Measurements from ENCODE around the gene DDB1. TPM values are rescaled to one million over a fixed set of nuclear protein-coding genes. Genes with fewer than 3 reads are reported as not detected.

Gene DDB1
- total RNA-seq = 234 and 238 TPM in 2 replicates

- peak; percentile 91 to 92 for DNase-seq (ENCODE audit: low read depth in 2 of 2)
Measured at GRCh38 chr11:61332797-61333549, at the start of gene DDB1, which contains the start of gene TKFC. TSS of gene DDB1 (minus strand) at chr11:61333105. CDS start at chr11:61332968, 137 bp downstream. TSS of gene TKFC (plus strand) at chr11:61333228. CDS start at chr11:61334729, 1,501 bp downstream.

GRCh38 chr11:61380884-61381283 is 48.0 kb upstream of the DDB1 start:
- no peak for DNase-seq (ENCODE audit: low read depth in 2 of 2)

GRCh38 chr11:61378713-61379313 is 45.9 kb upstream of the DDB1 start:
- no peak for DNase-seq (ENCODE audit: low read depth in 2 of 2)

GRCh38 chr11:61377461-61378160 is 44.7 kb upstream of the DDB1 start:
- DNase-seq (ENCODE audit: low read depth in 2 of 2) = no peak

- no peak for DNase-seq (ENCODE audit: low read depth in 2 of 2)
Measured at GRCh38 chr11:61375761-61376108, 42.8 kb upstream of the DDB1 start.

- DNase-seq (ENCODE audit: low read depth in 2 of 2) = no peak
Measured at GRCh38 chr11:61372659-61373420, 39.9 kb upstream of the DDB1 start.

- DNase-seq (ENCODE audit: low read depth in 2 of 2) = no peak
Measured at GRCh38 chr11:61370349-61371005, 37.6 kb upstream of the DDB1 start.

GRCh38 chr11:61369372-61370348 is 36.8 kb upstream of the DDB1 start:
- DNase-seq (ENCODE audit: low read depth in 2 of 2) = no peak

GRCh38 chr11:61368646-61369045 is 35.7 kb upstream of the DDB1 start:
- no peak for DNase-seq (ENCODE audit: low read depth in 2 of 2)

GRCh38 chr11:61367406-61367805 is 34.5 kb upstream of the DDB1 start:
- no peak for DNase-seq (ENCODE audit: low read depth in 2 of 2)

GRCh38 chr11:61364012-61364675 is 31.2 kb upstream of the DDB1 start:
- no peak for DNase-seq (ENCODE audit: low read depth in 2 of 2)

GRCh38 chr11:61362542-61362875 is 29.6 kb upstream of the DDB1 start:
- peak; percentile 60 to 63 for DNase-seq (ENCODE audit: low read depth in 2 of 2)

- DNase-seq (ENCODE audit: low read depth in 2 of 2) = peak; percentile 94
Measured at GRCh38 chr11:61361741-61362541, 29.0 kb upstream of the DDB1 start, which contains the start of the genes CYB561A3 and TMEM138. TSS of gene CYB561A3 (minus strand) at chr11:61361882. CDS start at chr11:61356713, 5,169 bp downstream. TSS of gene TMEM138 (plus strand) at chr11:61362374. CDS start at chr11:61364391, 2,017 bp downstream.

- no peak for DNase-seq (ENCODE audit: low read depth in 2 of 2)
Measured at GRCh38 chr11:61361237-61361740, 28.4 kb upstream of the DDB1 start.

GRCh38 chr11:61359516-61359915 is 26.6 kb upstream of the DDB1 start:
- DNase-seq (ENCODE audit: low read depth in 2 of 2) = peak in 1 of 2 donors; percentile 45

- no peak for DNase-seq (ENCODE audit: low read depth in 2 of 2)
Measured at GRCh38 chr11:61358566-61358965, 25.7 kb upstream of the DDB1 start.

GRCh38 chr11:61357894-61358239 is 25.0 kb upstream of the DDB1 start:
- DNase-seq (ENCODE audit: low read depth in 2 of 2) = no peak

- no peak for DNase-seq (ENCODE audit: low read depth in 2 of 2)
Measured at GRCh38 chr11:61357233-61357893, 24.5 kb upstream of the DDB1 start.

All from lung microvascular endothelial cell (primary cell).